ENCODE measurements around the gene ZNF79.

ZNF79 gene

GRCh38 chr9:127485995-127486394, 61.8 kb downstream of the ZNF79 start:
- H3K4me3 ChIP-seq (ENCODE audit: low read length): no peak overlapping the region
- TF ChIP-seq CTCF (IDR thresholded peaks at IDR 0.05; ENCODE audit: insufficient read depth, low read depth, low read length, missing control alignments): peak; percentile 23
- no peak for DNase-seq (ENCODE audit: low read depth)

- DNase-seq (ENCODE audit: low read depth): no peak
- no peak overlapping the region for H3K4me3 ChIP-seq (ENCODE audit: low read length)
- TF ChIP-seq CTCF (IDR thresholded peaks at IDR 0.05; ENCODE audit: insufficient read depth, low read depth, low read length, missing control alignments): no peak
Measured at GRCh38 chr9:127488946-127489345, 64.8 kb downstream of the ZNF79 start.

GRCh38 chr9:127489471-127490115, 65.4 kb downstream of the ZNF79 start:
- no peak for DNase-seq (ENCODE audit: low read depth)
- TF ChIP-seq CTCF (IDR thresholded peaks at IDR 0.05; ENCODE audit: insufficient read depth, low read depth, low read length, missing control alignments): no peak
- no peak overlapping the region for H3K4me3 ChIP-seq (ENCODE audit: low read length)

DNA sequence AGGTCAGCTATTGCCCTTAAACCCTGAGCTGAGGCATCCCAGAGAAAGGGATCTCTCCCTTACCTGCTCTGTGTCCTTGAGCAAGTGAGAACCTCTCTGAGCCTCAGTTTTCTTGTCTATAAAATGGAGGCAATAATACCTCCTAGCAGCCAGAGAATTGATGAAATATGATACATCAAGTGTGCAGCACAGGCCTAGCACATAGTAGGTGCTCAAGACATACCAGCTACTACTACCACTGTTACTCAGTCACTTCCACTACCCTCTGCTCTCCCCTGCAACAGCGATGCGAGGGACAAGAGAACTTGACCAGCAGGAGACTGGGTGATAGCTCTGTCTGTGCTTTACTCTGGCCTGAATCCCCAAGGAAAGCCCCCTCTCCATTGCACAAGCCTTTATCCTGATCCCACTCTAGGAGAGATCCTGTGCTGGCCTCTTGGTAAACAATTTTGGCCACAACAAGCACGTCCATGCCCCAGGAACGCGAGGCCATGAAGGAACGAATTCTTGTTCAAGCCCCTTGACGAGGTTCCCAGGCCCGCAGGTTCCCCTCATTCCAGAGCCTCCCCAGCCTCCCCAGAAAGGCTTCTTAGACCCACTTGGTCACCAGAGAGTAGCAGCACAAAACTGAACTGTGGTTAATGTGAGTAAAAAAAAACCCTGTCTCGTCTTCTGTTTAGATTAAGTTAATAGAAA, 66.5 kb downstream of the ZNF79 start:
- DNase-seq (ENCODE audit: low read depth): no peak
- no peak for TF ChIP-seq CTCF (IDR thresholded peaks at IDR 0.05; ENCODE audit: insufficient read depth, low read depth, low read length, missing control alignments)
- no peak overlapping the region for H3K4me3 ChIP-seq (ENCODE audit: low read length)

GRCh38 chr9:127491516-127491915, 67.3 kb downstream of the ZNF79 start:
- DNase-seq (ENCODE audit: low read depth): no peak
- no peak for TF ChIP-seq CTCF (IDR thresholded peaks at IDR 0.05; ENCODE audit: insufficient read depth, low read depth, low read length, missing control alignments)
- H3K4me3 ChIP-seq (ENCODE audit: low read length): no peak overlapping the region

DNA sequence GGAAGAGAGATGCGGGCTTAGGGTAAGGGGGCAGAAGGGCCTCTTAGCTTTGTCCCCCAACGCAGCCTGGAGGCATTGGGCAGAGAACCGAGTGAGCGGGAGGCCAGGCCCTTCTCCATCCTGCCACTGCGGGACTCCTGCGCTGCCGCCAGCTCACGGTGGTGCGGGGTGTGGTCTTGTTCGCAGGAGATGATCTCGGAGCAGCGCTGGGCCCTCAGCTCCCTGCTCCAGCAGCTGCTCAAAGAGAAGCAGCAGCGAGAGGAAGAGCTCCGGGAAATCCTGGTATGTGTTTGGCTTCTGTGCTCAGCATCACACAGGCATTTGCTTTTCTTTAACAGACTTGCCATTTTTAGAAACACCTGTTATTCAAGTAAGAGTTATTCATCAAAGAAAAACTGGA, 68.4 kb downstream of the ZNF79 start:
- DNase-seq (ENCODE audit: low read depth): no peak
- H3K4me3 ChIP-seq (ENCODE audit: low read length): no peak overlapping the region
- no peak for TF ChIP-seq CTCF (IDR thresholded peaks at IDR 0.05; ENCODE audit: insufficient read depth, low read depth, low read length, missing control alignments)
